ENCODE measurements around the gene CST11.
"Not testable (repeated sequence)": the region's sequence is repeated elsewhere in the genome, so short reads cannot be mapped to it uniquely, and the experiment has no call there.

DNA sequence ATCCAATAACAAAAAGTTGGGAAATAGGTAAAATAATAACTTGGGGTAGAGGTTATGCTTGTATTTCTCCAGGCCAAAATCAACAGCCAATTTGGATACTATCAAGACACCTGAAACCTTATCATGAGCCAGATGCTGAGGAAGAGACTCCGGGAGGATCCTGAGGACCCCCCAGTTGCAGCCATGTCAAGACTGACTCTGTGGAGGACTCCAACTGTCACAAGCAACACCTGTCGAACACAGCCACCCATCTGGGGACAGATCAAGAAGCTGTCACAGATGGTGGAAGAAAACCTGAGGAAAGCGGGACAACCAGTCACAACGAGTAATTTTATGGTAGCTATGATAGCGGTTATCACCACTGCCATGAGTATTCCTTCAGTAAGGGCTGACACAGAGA lies 19.6 kb upstream of the CST11 start:
- TF ChIP-seq CTCF, POLR2A (IDR thresholded peaks at IDR 0.05): not testable (repeated sequence)
